C4-2B (cell line): Measurements from ENCODE around the gene GSKIP.

Experiments
- ZFX ChIP-seq: fragments of 450-650 bp; IDR thresholded peaks from 2 replicates; pipeline ENCODE4 v1.6.1; 2017
- TF ChIP-seq, protein P1 (sequence below): fragments of 450-650 bp; conservative IDR thresholded peaks from 2 replicates; pipeline ENCODE4 v1.5.1; 2017; ENCODE audit warnings: mild to moderate bottlenecking

DNA sequence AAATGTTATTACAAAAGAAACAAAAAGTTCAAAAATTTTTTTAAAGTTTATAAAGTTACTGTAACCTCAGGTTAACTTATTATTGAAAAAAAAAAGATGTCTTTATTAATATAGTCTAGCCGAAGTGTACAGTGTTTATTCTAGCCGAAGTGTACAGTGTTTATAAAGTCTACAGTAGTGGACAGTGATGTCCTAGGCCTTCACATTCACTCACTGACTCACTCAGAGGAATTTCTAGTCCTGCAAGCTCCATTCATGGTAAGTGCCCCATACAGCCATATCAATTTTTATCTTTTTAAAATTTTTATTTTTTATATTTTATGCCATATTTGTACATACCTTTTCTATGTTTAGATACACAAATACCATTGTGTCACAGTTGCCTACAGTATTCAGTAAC lies 10.6 kb upstream of the GSKIP start:
- TF ChIP-seq, protein P1, sequence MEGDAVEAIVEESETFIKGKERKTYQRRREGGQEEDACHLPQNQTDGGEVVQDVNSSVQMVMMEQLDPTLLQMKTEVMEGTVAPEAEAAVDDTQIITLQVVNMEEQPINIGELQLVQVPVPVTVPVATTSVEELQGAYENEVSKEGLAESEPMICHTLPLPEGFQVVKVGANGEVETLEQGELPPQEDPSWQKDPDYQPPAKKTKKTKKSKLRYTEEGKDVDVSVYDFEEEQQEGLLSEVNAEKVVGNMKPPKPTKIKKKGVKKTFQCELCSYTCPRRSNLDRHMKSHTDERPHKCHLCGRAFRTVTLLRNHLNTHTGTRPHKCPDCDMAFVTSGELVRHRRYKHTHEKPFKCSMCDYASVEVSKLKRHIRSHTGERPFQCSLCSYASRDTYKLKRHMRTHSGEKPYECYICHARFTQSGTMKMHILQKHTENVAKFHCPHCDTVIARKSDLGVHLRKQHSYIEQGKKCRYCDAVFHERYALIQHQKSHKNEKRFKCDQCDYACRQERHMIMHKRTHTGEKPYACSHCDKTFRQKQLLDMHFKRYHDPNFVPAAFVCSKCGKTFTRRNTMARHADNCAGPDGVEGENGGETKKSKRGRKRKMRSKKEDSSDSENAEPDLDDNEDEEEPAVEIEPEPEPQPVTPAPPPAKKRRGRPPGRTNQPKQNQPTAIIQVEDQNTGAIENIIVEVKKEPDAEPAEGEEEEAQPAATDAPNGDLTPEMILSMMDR: no peak
- TF ChIP-seq ZFX: no peak
